Activated CD8-positive, alpha-beta T cell treated with anti-CD3 and anti-CD28 coated beads for 36 hours (primary cell): ENCODE results near the gene FKBP2. TPM values are rescaled to one million over a fixed set of nuclear protein-coding genes. Genes with fewer than 3 reads are reported as not detected.

Source experiments
- ATAC-seq: fragments of 200-7000 bp; cut with Tn5 transposase; one replicate; pipeline ENCODE4 v1.10.0; 2021; ENCODE audit warnings: mild to moderate bottlenecking, moderate library complexity
- CTCF ChIA-PET: fragments of 350-600 bp; sonication (Branson Sonifier 250); formaldehyde crosslinking; loops from one replicate; lab custom pipeline; 2021; ENCODE audit warnings: antibody characterized with exemption; lab: Charles Lee
- POLR2A ChIA-PET: fragments of 350-600 bp; sonication (Branson Sonifier 250); formaldehyde crosslinking; loops from one replicate; lab custom pipeline; 2021; ENCODE audit warnings: antibody characterized with exemption; lab: Charles Lee
- DNase-seq: peaks from one replicate; pipeline ENCODE4 v3.0.0-alpha.2; 2020
- H3K27ac Mint-ChIP-seq: one replicate; pipeline ENCODE4 v1.8.0; 2021; ENCODE audit warnings: mild to moderate bottlenecking, mixed read lengths
- H3K27me3 Mint-ChIP-seq: one replicate; pipeline ENCODE4 v1.8.0; 2021; ENCODE audit warnings: mixed read lengths
- H3K36me3 Mint-ChIP-seq: one replicate; pipeline ENCODE4 v1.8.0; 2021; ENCODE audit warnings: low read depth, mixed read lengths
- H3K4me1 Mint-ChIP-seq: one replicate; pipeline ENCODE4 v1.8.0; 2021; ENCODE audit warnings: low read depth, mixed read lengths
- H3K4me3 Mint-ChIP-seq: one replicate; pipeline ENCODE4 v1.8.0; 2021; ENCODE audit warnings: mild to moderate bottlenecking, moderate library complexity, mixed read lengths
- H3K9me3 Mint-ChIP-seq: one replicate; pipeline ENCODE4 v1.8.0; 2021; ENCODE audit warnings: mixed read lengths
- intact Hi-C: fragments of 100-400 bp; cut with micrococcal nuclease; formaldehyde crosslinking; loops from one replicate; pipeline ENCODE4 v1.10.0; 2022
- total RNA-seq, 2 experiments: library from RNA; stranded (reverse); gene quantifications; one replicate each; pipeline ENCODE4 v1.2.3, GENCODE V29; 2021
- TF ChIP-seq, protein P1 (sequence below): fragments of 200-600 bp; IDR thresholded peaks from one replicate; pipeline ENCODE4 v1.8.0; 2022; ENCODE audit warnings: antibody characterized with exemption, mild to moderate bottlenecking

FKBP2 gene
- total RNA-seq, 2 experiments from 2014 or later = 23.5 to 26.9 TPM

- no peaks in the 10 kb centered on the region for H3K9me3 Mint-ChIP-seq
- ChIA-PET CTCF (no interaction called here), POLR2A (interaction anchor here (1.5 to 3.0 kb wide), 3 partner anchors 7 to 11 kb away, joined by 5 to 16 read pairs (median 6); partner anchors contain the start of gene PPP1R14B)
- TF ChIP-seq, protein P1, sequence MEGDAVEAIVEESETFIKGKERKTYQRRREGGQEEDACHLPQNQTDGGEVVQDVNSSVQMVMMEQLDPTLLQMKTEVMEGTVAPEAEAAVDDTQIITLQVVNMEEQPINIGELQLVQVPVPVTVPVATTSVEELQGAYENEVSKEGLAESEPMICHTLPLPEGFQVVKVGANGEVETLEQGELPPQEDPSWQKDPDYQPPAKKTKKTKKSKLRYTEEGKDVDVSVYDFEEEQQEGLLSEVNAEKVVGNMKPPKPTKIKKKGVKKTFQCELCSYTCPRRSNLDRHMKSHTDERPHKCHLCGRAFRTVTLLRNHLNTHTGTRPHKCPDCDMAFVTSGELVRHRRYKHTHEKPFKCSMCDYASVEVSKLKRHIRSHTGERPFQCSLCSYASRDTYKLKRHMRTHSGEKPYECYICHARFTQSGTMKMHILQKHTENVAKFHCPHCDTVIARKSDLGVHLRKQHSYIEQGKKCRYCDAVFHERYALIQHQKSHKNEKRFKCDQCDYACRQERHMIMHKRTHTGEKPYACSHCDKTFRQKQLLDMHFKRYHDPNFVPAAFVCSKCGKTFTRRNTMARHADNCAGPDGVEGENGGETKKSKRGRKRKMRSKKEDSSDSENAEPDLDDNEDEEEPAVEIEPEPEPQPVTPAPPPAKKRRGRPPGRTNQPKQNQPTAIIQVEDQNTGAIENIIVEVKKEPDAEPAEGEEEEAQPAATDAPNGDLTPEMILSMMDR = no peak
- peak; percentile 58 for ATAC-seq
- intact Hi-C loops = no loop called here
- peak overlapping the region; percentile 83 for H3K27ac Mint-ChIP-seq
- H3K36me3 Mint-ChIP-seq = peaks cover 23% of the 10 kb centered on the region
- peak; percentile 70 for DNase-seq
- H3K4me1 Mint-ChIP-seq = peaks cover 35% of the 10 kb centered on the region
- peak overlapping the region; percentile 88 for H3K4me3 Mint-ChIP-seq
- H3K27me3 Mint-ChIP-seq = no peaks in the 10 kb centered on the region
Measured at GRCh38 chr11:64234647-64235379, 6.1 kb upstream of the FKBP2 start.

DNA sequence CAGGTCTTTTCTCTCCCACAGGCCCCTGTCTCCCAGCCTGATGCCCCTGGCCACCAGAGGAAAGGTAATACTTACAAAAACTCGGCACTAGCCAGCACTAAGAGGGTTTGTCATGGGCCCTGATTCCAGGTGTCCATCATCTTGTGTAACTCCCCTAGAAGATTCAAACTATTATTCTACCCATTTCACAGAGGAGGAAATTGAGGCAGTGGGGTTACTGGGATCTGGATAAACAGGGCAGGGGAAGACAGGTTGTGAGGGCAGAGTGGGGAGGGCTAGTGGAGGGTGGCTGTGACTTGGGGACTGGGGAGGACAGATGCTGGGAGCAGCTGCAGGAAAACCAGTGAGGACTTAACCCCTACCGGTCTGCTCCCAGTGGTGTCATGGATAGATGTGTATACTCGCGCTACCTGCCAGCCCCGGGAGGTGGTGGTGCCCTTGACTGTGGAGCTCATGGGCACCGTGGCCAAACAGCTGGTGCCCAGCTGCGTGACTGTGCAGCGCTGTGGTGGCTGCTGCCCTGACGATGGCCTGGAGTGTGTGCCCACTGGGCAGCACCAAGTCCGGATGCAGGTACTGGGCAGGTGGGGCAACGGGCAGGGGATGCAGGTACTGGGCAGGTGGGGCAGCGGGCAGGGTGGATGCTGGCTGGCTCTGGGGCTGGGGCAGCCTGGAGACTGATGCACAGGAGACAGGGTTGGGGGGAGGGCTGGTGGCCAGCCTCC, 5.3 kb upstream of the FKBP2 start:
- intact Hi-C loops = no loop called here
- peaks cover 37% of the 10 kb centered on the region for H3K4me1 Mint-ChIP-seq
- TF ChIP-seq, protein P1 = no peak
- no peak for DNase-seq
- ATAC-seq = no peak
- peak overlapping the region; percentile 83 for H3K27ac Mint-ChIP-seq
- no peaks in the 10 kb centered on the region for H3K27me3 Mint-ChIP-seq
- peak overlapping the region; percentile 88 for H3K4me3 Mint-ChIP-seq
- POLR2A ChIA-PET = interaction anchor here (0.7 to 3.0 kb wide), 5 partner anchors 8 to 54 kb away, joined by 3 to 16 read pairs (median 5); partner anchors contain the start of gene PPP1R14B
- no peaks in the 10 kb centered on the region for H3K9me3 Mint-ChIP-seq
- H3K36me3 Mint-ChIP-seq = peaks cover 28% of the 10 kb centered on the region
- CTCF ChIA-PET = no interaction called here

- intact Hi-C loops = no loop called here
- ChIA-PET CTCF (interaction anchor here (0.6 to 2.2 kb wide), 3 partner anchors 11 to 67 kb away, joined by 3 to 10 read pairs (median 3); partner anchors contain the start of genes NUDT22, PLCB3 and TRPT1), POLR2A (interaction anchor here (1.1 to 3.0 kb wide), 4 partner anchors 8 to 14 kb away, joined by 3 to 16 read pairs (median 8); partner anchors contain the start of gene PPP1R14B)
- TF ChIP-seq, protein P1 = no peak
- Mint-ChIP-seq H3K4me1 (peaks cover 33% of the 10 kb centered on the region), H3K27ac (peak overlapping the region; percentile 57), H3K27me3 (no peaks in the 10 kb centered on the region), H3K36me3 (peaks cover 31% of the 10 kb centered on the region), H3K9me3 (no peaks in the 10 kb centered on the region), H3K4me3 (peak overlapping the region; percentile 15)
- ATAC-seq = no peak
- DNase-seq = no peak
Measured at GRCh38 chr11:64237484-64237951, 3.4 kb upstream of the FKBP2 start.

DNA sequence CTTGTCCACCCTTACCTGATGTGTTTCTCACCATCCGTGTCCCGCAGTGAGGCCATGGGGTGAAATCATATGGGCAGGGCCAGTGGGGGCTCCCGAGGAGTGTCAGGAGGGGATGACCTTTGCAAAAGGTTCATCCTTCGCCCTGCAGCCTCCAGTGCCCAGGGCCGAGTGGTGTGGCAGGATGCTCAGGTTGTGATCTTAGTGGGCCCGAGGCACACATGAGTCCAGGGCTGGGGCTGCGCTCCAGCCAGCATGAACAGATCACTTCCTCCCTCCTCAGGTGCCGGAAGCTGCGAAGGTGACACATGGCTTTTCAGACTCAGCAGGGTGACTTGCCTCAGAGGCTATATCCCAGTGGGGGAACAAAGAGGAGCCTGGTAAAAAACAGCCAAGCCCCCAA, 2.8 kb upstream of the FKBP2 start:
- TF ChIP-seq, protein P1 = no peak
- H3K4me3 Mint-ChIP-seq = no peak overlapping the region
- POLR2A ChIA-PET = interaction anchor here (0.9 to 2.7 kb wide), 11 partner anchors 9 to 80 kb away, joined by 3 to 12 read pairs (median 3); partner anchors contain the start of genes FERMT3, PLCB3, PRDX5 and TRMT112
- intact Hi-C loops = no loop called here
- H3K27me3 Mint-ChIP-seq = no peaks in the 10 kb centered on the region
- H3K36me3 Mint-ChIP-seq = peaks cover 35% of the 10 kb centered on the region
- no peak for DNase-seq
- no peaks in the 10 kb centered on the region for H3K9me3 Mint-ChIP-seq
- CTCF ChIA-PET = interaction anchor here (0.6 to 2.2 kb wide), 4 partner anchors 11 to 66 kb away, joined by 3 to 10 read pairs (median 4); partner anchors contain the start of genes FERMT3, NUDT22 and TRPT1
- peak overlapping the region; percentile 98 for H3K27ac Mint-ChIP-seq
- no peak for ATAC-seq
- H3K4me1 Mint-ChIP-seq = peaks cover 38% of the 10 kb centered on the region
